Endodermal cell (in vitro differentiated cells): ENCODE data around the gene ALX4. TPM values are rescaled to one million over a fixed set of nuclear protein-coding genes. Genes with fewer than 3 reads are reported as not detected.

ENCODE experiments used
- DNase-seq: peaks from one replicate; pipeline ENCODE4 v3.0.0-alpha.2; 2017
- H3K27ac ChIP-seq: 2 replicates; pipeline ENCODE4 v1.5.1; 2013; ENCODE audit warnings: mild to moderate bottlenecking, low read depth, low read length, moderate library complexity
- H3K27me3 ChIP-seq: 2 replicates; pipeline ENCODE4 v1.6.1; 2013; ENCODE audit warnings: mild to moderate bottlenecking, low read length, moderate library complexity; ENCODE audit not compliant: insufficient read depth, control insufficient read depth, poor library complexity, severe bottlenecking
- H3K36me3 ChIP-seq: 2 replicates; pipeline ENCODE4 v1.7.0; 2013; ENCODE audit warnings: mild to moderate bottlenecking, low read length, moderate library complexity; ENCODE audit not compliant: control insufficient read depth, insufficient read depth
- H3K4me1 ChIP-seq: one replicate; pipeline ENCODE4 v1.7.0; 2013; ENCODE audit warnings: low read length; ENCODE audit not compliant: control insufficient read depth, insufficient read depth
- H3K4me3 ChIP-seq: 2 replicates; pipeline ENCODE4 v1.5.1; 2013; ENCODE audit warnings: mild to moderate bottlenecking, low read length, moderate library complexity
- H3K9ac ChIP-seq: 2 replicates; pipeline ENCODE4 v1.6.1; 2013; ENCODE audit warnings: mild to moderate bottlenecking, low read length, moderate library complexity; ENCODE audit not compliant: poor library complexity, severe bottlenecking; ENCODE audit errors: extremely low read depth
- H3K9me3 ChIP-seq: 2 replicates; pipeline ENCODE4 v1.6.1; 2013; ENCODE audit warnings: mild to moderate bottlenecking, low read length, moderate library complexity; ENCODE audit not compliant: control insufficient read depth
- H3K27ac Mint-ChIP-seq: 2 replicates; pipeline ENCODE4 v1.8.0; 2020; ENCODE audit warnings: mixed read lengths
- H3K27me3 Mint-ChIP-seq: 2 replicates; pipeline ENCODE4 v1.8.0; 2021; ENCODE audit warnings: mild to moderate bottlenecking, mixed read lengths; ENCODE audit not compliant: insufficient read depth
- H3K36me3 Mint-ChIP-seq: 2 replicates; pipeline ENCODE4 v1.8.0; 2020; ENCODE audit warnings: low read depth, mixed read lengths
- H3K4me1 Mint-ChIP-seq: 2 replicates; pipeline ENCODE4 v1.8.0; 2020; ENCODE audit warnings: mixed read lengths
- H3K4me3 Mint-ChIP-seq: 2 replicates; pipeline ENCODE4 v1.8.0; 2020; ENCODE audit warnings: mild to moderate bottlenecking, moderate library complexity, mixed read lengths
- H3K9me3 Mint-ChIP-seq: 2 replicates; pipeline ENCODE4 v1.8.0; 2020; ENCODE audit warnings: mild to moderate bottlenecking, mixed read lengths
- CTCF ChIP-seq: fragments of 200-600 bp; sonication (generic); conservative IDR thresholded peaks from 2 replicates; pipeline ENCODE4 v1.5.0; 2021; ENCODE audit warnings: antibody characterized with exemption, mild to moderate bottlenecking
- WGBS, 2 experiments: methylation state at CpG; one replicate each; pipeline versions ENCODE4 v1.1.5 to v1.1.7; 2013; ENCODE audit warnings: missing lambda C conversion rate in 2 of 2, mixed read lengths in 1 of 2; ENCODE audit not compliant: insufficient coverage in 1 of 2, insufficient read length in 1 of 2; 5-methylcytosine and 5-hydroxymethylcytosine counted together
- total RNA-seq, 2 donors: library from RNA; stranded (reverse); fragmentation: NEBNext Ultra II Directional in 1 of 2; extraction: Animal tissue kit (Norgen Biotek cat#: 25700) in 1 of 2; gene quantifications; 2 replicates in 1 of 2; 3 replicates in 1 of 2; pipeline ENCODE4 v1.2.1, GENCODE V29; 2021

ALX4 gene
- total RNA-seq, 2 donors from 2014 or later, result not detected

GRCh38 chr11:44311339-44312261, 1.7 kb upstream of the ALX4 start:
- WGBS, 2 experiments, result 6 to 7% methylated on average over 28 to 44 of the region's 44 CpGs
- Histone ChIP-seq H3K4me3 (no peak overlapping the region), H3K27me3 (peaks cover 100% of the 10 kb centered on the region), H3K9me3 (no peaks in the 10 kb centered on the region), H3K36me3 (no peaks in the 10 kb centered on the region), H3K27ac (no peak overlapping the region), H3K9ac (no peak overlapping the region), H3K4me1 (no peaks in the 10 kb centered on the region)
- no peaks in the 10 kb centered on the region for H3K36me3 Mint-ChIP-seq
- peaks cover 100% of the 10 kb centered on the region for H3K27me3 Mint-ChIP-seq
- peaks cover 5% of the 10 kb centered on the region for H3K4me1 Mint-ChIP-seq
- H3K4me3 Mint-ChIP-seq, result no peak overlapping the region
- H3K9me3 Mint-ChIP-seq, result no peaks in the 10 kb centered on the region
- TF ChIP-seq CTCF, result no peak
- peak; percentile 54 for DNase-seq
- no peak overlapping the region for H3K27ac Mint-ChIP-seq

- peaks cover 100% of the 10 kb centered on the region for H3K27me3 ChIP-seq
- H3K9ac ChIP-seq, result no peak overlapping the region
- H3K36me3 ChIP-seq, result no peaks in the 10 kb centered on the region
- 1 to 2% methylated on average over 17 to 49 of the region's 49 CpGs for WGBS, 2 experiments
- H3K36me3 Mint-ChIP-seq, result no peaks in the 10 kb centered on the region
- H3K9me3 ChIP-seq, result no peaks in the 10 kb centered on the region
- H3K27ac Mint-ChIP-seq, result no peak overlapping the region
- peaks cover 100% of the 10 kb centered on the region for H3K27me3 Mint-ChIP-seq
- H3K27ac ChIP-seq, result no peak overlapping the region
- no peaks in the 10 kb centered on the region for H3K4me1 ChIP-seq
- H3K4me1 Mint-ChIP-seq, result peaks cover 12% of the 10 kb centered on the region
- no peaks in the 10 kb centered on the region for H3K9me3 Mint-ChIP-seq
- peak overlapping the region; percentile 32 for H3K4me3 Mint-ChIP-seq
- H3K4me3 ChIP-seq, result no peak overlapping the region
- TF ChIP-seq CTCF, result no peak
- DNase-seq, result peak; percentile 77
These were observed 729 bp upstream of the ALX4 start for GRCh38 chr11:44310463-44311272.

GRCh38 chr11:44310206-44310462, 195 bp upstream of the ALX4 start:
- H3K27me3 Mint-ChIP-seq, result peaks cover 100% of the 10 kb centered on the region
- no peak overlapping the region for H3K4me3 ChIP-seq
- no peaks in the 10 kb centered on the region for H3K4me1 ChIP-seq
- no peaks in the 10 kb centered on the region for H3K36me3 Mint-ChIP-seq
- no peaks in the 10 kb centered on the region for H3K9me3 ChIP-seq
- no peak overlapping the region for H3K9ac ChIP-seq
- H3K4me3 Mint-ChIP-seq, result peak overlapping the region; percentile 42
- no peaks in the 10 kb centered on the region for H3K36me3 ChIP-seq
- no peak for DNase-seq
- H3K27ac ChIP-seq, result no peak overlapping the region
- TF ChIP-seq CTCF, result no peak
- H3K4me1 Mint-ChIP-seq, result peaks cover 17% of the 10 kb centered on the region
- 2% methylated on average over 6 of the region's 6 CpGs; no CpG with 5 or more reads in 1 of the 2 experiments for WGBS, 2 experiments
- peaks cover 100% of the 10 kb centered on the region for H3K27me3 ChIP-seq
- no peaks in the 10 kb centered on the region for H3K9me3 Mint-ChIP-seq
- no peak overlapping the region for H3K27ac Mint-ChIP-seq
